HL-60 (cell line): ENCODE data around the gene PER1.

Experiments
- DNase-seq, 2 experiments: peaks; one replicate each; pipeline ENCODE4 v3.0.0-alpha.2; 2010 to 2020; ENCODE audit warnings: low read depth in 1 of 2, low spot score in 1 of 2
- H3K27ac ChIP-seq: fragments of 250-450 bp; sonication (Bioruptor Pico); replicated peaks from 2 replicates; pipeline ENCODE4 v1.5.1; 2020; ENCODE audit warnings: mild to moderate bottlenecking, moderate library complexity
- H3K27me3 ChIP-seq: fragments of 250-450 bp; sonication (Bioruptor Pico); 2 replicates; pipeline ENCODE4 v1.5.1; 2021; ENCODE audit warnings: mild to moderate bottlenecking, moderate library complexity; ENCODE audit not compliant: insufficient read depth, poor library complexity, severe bottlenecking
- H3K4me3 ChIP-seq: replicated peaks from 2 replicates; pipeline ENCODE4 v1.5.1; 2011; ENCODE audit warnings: mild to moderate bottlenecking, control low read depth, low read length; ENCODE audit not compliant: insufficient read depth
- GABPA ChIP-seq: IDR thresholded peaks from 2 replicates; pipeline ENCODE4 v1.6.1; 2012; ENCODE audit warnings: low read depth
- POLR2AphosphoS5 ChIP-seq: IDR thresholded peaks from 2 replicates; pipeline ENCODE4 v1.6.1; 2012; ENCODE audit warnings: low read depth
- REST ChIP-seq: IDR thresholded peaks from 2 replicates; pipeline ENCODE4 v1.6.1; 2012; ENCODE audit warnings: low read depth; ENCODE audit not compliant: insufficient replicate concordance
- SPI1 ChIP-seq: IDR thresholded peaks from 2 replicates; pipeline ENCODE4 v1.6.1; 2012; ENCODE audit warnings: low read depth, mild to moderate bottlenecking, borderline replicate concordance
- TF ChIP-seq, protein P1 (sequence below): IDR thresholded peaks from one replicate; pipeline ENCODE4 v1.5.1; 2011; ENCODE audit warnings: low read length, control low read depth, inconsistent platforms; ENCODE audit not compliant: insufficient read depth

The PER1 gene

GRCh38 chr17:8105957-8106398 lies 46.2 kb downstream of the PER1 start:
- Histone ChIP-seq H3K27ac (no peak overlapping the region), H3K27me3 (no peaks in the 10 kb centered on the region), H3K4me3 (no peak overlapping the region)
- TF ChIP-seq SPI1 (no peak), GABPA (no peak), POLR2AphosphoS5 (no peak), REST (no peak)
- TF ChIP-seq, protein P1, sequence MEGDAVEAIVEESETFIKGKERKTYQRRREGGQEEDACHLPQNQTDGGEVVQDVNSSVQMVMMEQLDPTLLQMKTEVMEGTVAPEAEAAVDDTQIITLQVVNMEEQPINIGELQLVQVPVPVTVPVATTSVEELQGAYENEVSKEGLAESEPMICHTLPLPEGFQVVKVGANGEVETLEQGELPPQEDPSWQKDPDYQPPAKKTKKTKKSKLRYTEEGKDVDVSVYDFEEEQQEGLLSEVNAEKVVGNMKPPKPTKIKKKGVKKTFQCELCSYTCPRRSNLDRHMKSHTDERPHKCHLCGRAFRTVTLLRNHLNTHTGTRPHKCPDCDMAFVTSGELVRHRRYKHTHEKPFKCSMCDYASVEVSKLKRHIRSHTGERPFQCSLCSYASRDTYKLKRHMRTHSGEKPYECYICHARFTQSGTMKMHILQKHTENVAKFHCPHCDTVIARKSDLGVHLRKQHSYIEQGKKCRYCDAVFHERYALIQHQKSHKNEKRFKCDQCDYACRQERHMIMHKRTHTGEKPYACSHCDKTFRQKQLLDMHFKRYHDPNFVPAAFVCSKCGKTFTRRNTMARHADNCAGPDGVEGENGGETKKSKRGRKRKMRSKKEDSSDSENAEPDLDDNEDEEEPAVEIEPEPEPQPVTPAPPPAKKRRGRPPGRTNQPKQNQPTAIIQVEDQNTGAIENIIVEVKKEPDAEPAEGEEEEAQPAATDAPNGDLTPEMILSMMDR, result no peak
- no peak for DNase-seq

DNA sequence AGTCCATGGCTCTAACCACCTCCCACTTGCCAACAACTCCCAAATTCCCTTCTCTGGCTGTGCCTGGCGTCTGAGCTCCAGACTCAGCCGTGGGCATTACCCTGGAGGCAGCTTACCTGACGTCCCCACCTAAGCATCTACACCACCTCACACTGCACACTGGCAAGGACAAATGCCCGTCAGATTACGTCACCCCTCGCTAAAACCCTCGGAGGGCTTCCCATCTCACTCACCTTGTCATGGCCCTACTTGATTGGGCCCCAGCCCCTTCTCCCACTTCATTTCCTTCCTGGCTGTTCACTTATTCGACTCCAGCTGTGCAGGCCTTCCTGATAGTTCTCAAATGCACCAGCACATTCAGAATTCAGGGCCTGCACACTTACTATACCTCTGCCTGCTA lies 47.3 kb downstream of the PER1 start:
- Histone ChIP-seq H3K27ac (no peak overlapping the region), H3K4me3 (no peak overlapping the region), H3K27me3 (no peaks in the 10 kb centered on the region)
- TF ChIP-seq, protein P1, result no peak
- TF ChIP-seq GABPA, result no peak
- TF ChIP-seq POLR2AphosphoS5, result no peak
- no peak for TF ChIP-seq SPI1
- no peak for TF ChIP-seq REST
- no peak for DNase-seq

DNA sequence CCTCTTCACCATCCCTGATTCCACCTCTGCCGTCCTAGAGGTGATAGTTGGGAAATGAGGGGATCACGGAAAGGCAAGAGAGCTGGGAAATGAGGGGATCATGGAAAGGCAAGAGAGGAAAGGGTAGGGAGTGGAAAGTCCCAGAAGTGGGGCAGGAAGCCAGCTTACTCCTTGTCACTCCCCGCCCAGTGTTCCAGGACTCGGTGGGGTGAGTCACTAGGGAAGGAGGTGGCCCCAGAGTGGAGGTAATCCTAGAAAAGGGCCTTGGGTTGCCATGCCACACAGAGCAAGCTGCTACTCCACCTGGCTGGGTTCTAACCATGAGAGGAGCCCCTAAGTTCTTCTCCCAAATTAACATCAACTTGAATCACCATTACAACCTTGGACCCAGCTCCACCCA lies 48.7 kb downstream of the PER1 start:
- Histone ChIP-seq H3K27me3 (no peaks in the 10 kb centered on the region), H3K27ac (no peak overlapping the region), H3K4me3 (no peak overlapping the region)
- TF ChIP-seq POLR2AphosphoS5 (no peak), GABPA (no peak), REST (no peak), SPI1 (no peak)
- TF ChIP-seq, protein P1, result no peak
- no peak for DNase-seq
